Midbrain (tissue), 1 donor: ENCODE results near the gene VPREB3.

Experiments used
- DNase-seq: peaks from one replicate; lab custom pipeline; 2025; lab: John Stamatoyannopoulos, UW

Gene VPREB3, protein sequence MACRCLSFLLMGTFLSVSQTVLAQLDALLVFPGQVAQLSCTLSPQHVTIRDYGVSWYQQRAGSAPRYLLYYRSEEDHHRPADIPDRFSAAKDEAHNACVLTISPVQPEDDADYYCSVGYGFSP

DNA sequence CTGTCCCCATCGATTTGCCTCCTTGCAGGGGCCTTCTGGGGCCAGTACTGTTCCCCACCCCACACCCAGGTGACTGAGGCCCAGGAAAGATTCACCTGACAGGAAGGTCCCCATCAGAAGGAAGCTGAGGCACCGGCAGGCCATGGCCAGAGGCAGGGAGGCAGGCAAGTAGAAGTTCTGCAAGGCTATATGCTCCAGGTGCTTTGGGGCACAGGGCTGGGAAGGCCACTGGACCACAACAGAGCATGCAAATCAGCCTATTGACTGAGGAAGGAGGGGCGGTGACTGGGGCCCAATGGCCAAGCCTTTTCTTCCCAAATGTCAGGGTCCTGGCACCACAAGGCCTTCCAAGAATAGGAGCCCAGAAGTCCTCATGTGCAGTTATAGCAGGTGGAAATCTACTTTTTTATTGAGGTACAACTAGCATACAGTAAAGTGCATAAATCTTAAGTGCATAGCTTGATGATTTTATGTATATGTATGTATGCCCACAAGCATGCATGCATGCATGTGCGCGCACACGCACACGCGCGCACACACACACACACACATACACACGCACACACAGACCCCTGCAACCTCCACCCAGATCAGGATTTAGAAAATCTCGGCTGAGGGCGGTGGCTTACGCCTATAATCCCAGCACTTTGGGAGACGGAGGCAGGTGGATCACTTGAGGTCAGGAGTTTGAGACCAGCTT, at the start of gene VPREB3:
TSS of gene VPREB3 (minus strand) at position 206 of the 700 bp plus-strand sequence. CDS start at position 144, 62 bp downstream.
- DNase-seq, result no peak

DNA sequence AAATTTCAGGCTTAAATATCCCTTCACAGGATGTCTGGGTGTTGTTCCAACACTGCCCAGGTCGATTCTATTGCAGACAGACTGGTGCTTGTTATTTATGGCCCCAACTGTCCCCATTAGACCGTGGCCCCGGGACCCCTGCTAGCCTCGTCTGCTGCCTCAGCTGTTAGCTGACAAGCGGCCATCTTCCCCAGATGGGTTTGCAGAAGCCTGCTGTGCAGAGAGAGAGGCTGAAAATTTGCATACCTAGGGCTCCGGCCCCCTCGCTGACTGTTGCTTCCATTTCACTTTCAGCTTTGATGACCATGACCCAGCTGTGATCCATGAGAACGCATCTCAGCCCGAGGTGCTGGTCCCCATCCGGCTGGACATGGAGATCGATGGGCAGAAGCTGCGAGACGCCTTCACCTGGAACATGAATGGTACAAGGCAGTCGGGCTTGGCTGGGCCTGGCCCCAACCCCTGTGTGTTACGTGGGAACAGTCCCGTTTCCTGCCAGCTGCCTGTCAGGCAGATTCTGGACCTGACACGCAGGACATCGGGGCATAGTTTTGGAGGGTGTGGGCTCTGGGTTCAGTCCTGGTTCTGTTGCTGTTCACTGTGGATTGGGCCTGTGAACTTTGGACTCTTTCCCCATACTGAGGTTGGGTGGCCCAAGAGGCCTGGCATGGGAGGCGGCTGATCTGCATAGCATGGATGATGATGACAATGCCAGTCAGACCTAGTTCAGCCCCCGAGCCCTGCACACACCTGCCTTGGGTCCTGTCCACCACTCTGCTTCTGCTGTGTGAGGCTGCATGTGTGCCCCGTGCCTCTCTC, 49.0 kb upstream of the VPREB3 start:
- DNase-seq, result no peak

DNA sequence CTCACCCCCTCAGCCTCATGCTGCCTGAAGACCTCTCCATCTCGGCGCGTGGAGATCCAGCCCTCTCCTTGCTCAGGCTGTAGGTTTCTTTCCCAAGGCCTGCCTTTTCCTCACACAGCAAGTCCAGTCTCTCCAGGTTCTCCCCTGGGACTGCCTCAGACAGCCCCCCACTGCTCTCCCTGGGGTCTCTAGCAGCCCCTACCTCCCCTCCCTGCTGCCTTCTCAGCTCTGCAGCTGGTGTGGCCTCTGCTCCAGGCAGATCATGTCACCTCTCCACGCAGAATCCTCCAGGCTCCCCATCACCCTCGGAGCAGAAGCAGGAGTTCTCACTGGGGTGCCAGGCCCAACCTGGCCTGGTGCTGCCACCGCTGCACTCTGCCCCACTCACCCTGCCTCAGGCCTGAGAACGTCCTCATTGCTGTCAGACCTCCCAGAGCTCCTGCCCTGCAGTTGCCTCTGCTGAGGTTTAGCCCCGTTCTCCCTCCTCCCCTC, 47.7 kb upstream of the VPREB3 start:
- DNase-seq, result no peak

DNA sequence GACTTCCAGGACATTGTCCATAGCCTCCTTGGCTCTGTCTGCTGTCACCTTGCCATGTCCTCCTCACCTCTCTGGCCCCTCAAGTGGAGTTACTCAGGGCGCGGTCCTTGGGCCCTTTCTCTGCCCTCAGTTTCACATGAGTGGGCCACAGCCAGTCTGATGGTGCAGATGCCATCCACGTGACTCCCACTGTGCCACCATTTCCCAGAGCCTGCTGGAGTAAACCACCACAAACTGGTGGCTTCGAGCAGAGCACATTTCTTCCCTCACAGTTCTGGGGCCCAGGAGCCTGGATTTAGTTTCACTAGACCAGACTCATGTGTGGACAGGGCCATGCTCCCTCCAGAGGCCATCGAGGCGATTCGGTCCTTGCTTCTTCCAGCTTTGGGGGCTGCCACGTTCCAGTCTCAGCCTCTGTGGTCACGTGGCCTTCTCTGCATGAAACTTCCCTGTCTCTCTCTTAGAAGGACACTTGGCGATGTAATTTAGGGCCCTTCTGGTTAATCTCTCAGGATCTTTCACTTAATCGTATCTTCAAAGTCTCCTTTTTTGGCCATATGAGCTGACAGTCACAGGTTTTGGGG, 47.1 kb upstream of the VPREB3 start:
- DNase-seq, result no peak

DNA sequence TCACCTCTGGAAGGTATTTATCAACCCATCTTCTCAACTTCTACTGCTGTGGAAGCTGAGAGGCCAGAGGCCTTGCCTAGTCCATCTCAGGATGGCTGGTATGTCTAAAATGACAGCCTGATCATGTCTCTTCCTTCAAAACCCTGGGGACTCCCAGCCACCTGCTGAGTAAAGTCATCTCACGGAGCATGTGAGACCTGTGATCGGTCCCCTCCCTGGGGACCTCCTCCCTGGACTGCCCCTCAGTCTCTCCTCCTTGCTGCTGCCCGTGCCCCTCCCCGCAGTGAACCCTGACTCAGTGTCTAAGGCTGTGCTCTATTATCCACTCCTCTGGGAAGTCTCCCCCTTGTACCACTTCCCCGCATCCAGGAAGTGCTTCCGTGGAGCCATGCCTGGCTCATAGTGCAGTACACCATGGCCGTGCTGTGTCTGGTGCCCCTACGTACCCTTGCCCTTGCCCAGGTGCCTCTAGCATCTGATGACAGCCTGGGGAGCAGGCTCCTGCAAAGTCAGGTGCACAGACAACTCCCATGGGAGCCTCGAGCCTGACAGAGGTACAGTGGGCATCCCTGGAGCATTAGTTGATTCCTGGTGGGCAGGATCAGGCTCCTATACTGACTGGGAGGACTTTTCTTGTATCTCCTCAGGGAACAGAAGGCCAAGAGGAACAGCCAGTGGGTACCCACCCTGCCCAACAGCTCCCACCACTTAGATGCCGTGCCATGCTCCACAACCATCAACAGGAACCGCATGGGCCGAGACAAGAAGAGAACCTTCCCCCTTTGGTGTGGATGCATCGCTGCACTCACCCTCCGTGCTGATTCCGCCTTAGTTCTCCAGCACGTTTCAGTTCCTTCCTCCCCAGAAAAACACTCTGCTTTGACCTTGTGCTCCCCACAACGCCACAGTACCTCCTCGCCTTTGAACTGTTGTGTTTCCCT, 46.3 kb upstream of the VPREB3 start:
- DNase-seq, result no peak

DNA sequence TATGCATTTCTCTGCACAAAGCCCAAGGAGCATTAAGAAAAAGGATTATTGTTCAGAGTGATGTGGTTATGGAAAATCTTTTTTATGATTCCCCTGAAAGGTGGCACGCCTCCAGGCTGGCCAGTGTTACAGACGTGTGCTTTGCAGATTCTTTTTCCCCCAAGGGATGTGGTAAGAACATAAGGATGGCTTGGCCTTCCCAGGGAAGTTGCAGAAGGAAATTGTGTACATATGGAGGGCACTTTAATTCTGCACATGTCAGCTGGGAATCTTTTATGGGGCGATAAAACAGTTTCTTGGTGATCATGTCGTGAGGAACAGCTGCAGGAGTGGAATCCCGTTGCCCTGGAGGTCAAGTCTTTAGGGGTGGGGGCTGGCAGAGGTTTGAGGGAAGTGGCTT, 42.2 kb upstream of the VPREB3 start:
- DNase-seq, result no peak

DNA sequence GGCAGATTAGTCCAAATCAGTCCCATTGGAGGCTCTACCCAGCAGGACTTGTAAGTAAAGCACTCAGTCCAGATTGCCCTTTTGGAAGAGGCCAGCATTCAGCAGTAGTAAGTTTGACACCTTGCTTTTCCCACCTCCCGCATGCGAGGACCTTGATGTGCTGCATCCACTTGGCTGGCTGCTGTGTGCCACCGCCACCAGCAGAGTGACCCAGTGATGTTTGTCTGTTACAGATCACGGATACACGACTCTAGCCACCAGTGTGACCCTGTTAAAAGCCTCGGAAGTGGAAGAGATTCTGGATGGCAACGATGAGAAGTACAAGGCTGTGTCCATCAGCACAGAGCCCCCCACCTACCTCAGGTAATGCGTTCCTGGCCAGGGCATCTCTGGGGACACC, 39.1 kb upstream of the VPREB3 start:
- DNase-seq, result no peak

DNA sequence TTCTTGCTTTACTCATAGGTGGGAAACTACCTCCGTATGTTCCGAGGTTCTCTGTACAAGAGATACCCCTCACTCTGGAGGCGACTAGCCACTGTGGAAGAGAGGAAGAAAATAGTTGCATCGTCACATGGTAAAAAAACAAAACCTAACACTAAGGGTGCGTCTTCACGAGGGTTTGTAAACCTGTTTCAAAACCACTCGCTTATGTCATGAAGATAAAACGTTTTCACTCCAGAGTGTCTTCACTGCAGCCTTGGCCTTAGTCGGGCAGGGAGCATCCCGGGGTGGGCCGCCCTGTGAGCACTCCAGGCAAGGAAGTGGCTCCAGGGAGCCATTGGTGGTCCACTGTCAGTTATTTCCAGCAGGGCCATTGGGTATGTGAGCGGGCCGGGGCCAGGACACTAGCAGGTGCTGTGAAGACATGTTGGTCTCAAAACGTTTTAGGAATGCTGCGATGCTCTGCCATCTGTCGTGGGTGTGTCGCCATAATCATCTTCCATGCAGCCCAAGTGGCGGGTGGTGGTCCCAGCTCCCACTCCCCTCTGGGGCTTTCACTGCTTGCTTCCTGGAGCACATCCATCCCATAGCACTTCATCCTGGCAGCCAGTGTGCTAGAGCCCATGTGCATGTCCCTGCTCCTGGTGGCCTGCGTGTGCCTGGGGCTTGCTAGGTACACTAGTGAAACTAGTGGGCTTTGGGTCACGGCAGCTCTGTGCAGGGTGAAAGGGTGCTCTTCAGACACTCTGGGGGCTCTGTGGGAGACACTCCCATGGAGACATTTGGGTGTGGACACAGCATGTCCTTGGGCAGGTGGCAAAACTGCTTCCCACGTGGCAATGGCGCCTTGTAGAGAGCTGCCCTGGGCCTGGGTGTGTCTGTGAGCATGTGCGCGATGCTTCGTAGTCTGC, 37.8 kb upstream of the VPREB3 start:
- DNase-seq, result no peak

DNA sequence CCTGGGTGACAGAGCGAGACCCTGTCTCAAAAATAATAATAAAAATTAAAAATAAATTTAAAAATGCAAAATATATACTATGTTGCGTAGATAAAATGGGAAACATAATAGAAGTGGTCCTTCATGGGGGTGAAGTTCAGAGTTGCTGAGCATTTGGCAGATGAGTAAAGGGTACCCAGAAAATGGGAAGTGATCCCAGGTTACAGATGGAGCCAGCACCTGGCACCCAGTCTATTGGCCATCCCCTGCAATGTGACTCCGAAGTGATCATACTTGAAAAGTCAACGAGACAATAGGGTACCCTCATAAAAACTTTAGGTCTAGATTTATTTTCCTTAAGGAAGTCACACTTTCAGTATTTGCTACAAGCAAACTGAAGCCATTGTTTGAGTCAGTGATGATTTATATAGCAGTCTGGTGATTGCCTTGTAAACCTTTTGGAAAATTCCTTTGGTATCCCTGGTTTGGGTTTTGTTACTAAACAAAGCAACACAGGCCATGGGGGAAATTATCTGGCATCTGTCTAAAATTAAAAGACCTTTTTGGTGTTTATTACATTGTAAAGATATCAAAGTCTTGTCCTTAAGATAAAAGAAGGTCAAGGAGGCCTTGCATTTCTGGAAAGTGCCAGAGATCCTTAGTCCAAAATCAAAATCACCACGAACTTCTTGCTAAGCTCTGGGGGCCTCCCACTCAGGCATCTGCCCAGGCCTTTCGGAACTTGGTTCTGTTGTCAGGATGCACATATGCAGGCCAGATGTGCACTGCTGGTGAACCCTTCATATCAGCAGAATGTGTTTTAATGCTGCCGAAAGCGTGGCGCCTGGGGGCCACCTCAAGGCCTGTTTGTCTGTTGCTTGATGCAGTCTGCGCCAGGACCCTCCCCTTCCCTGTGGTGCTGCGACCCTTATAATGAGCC, 36.9 kb upstream of the VPREB3 start:
- no peak for DNase-seq

DNA sequence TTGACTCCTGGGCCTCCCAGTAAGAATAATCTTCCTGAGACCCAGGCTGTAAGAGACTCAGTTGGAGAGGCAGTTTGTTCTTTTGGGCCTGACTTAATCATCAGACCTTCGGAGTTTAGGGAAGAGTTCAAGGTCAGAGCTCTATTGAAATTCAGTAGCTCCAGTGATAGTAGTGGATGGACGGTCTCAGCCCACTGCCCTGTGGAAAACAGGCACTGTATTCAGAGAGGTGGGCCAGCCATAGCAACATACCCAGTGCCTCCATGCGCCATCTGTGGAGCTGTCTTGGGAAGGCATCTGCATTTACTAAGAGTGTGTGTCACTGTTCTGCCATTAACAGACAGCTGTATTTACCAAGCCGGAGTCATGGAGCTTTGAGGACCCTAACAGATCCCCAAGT, 35.4 kb upstream of the VPREB3 start:
- DNase-seq, result peak; percentile 9

DNA sequence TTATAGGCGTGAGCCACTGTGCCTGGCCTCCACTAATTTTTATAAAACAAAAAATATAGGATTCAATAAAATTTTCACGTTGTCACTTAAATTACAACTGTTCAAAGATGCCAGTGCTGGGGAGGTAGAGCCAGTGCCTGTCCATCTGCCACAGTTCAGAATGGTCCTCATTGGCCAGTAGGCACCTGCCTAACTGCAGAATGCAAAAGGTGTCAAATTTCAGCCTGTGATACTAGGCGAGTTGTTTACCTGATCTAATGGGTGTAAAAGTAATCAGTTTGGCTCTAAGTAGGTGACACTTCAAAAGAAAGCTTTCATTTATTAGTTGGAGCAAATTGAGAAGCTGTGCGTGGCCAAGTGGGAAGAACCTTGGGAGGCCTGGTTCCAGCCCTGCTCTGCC, 34.9 kb upstream of the VPREB3 start:
- DNase-seq, result no peak

DNA sequence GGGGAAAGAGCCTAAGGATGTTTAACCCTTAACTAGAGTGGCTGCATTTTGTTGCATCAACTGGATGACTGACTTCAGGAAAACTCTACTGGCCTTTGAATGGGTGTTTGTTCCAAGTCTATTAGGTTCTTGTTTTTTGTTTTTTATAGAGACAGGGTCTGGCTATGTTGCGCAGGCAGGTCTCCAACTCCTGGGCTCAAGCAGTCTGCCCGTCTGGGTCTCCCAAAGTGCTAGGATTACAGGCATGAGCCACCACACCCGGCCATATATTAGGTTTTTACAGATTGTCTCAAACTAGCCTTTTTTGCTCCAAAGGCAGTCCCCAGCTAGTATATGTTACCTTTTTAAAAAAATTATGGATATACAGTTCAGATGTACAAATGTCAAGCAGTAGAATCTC, 33.7 kb upstream of the VPREB3 start:
- no peak for DNase-seq

DNA sequence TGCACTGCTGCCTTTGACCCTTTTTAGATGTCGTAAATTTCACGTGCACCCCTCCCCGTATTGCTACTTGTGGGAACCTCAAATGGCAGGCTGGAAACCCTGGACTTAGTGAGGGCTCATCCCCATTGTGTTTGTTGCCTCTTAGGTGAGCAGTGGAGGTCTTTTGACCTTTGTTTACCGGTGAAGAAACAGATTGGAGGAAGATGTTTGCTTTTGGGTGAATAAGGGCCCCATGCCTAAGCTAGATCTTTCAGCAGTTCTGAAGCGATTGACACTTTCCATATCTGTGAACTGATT, 33.3 kb upstream of the VPREB3 start:
- no peak for DNase-seq

DNA sequence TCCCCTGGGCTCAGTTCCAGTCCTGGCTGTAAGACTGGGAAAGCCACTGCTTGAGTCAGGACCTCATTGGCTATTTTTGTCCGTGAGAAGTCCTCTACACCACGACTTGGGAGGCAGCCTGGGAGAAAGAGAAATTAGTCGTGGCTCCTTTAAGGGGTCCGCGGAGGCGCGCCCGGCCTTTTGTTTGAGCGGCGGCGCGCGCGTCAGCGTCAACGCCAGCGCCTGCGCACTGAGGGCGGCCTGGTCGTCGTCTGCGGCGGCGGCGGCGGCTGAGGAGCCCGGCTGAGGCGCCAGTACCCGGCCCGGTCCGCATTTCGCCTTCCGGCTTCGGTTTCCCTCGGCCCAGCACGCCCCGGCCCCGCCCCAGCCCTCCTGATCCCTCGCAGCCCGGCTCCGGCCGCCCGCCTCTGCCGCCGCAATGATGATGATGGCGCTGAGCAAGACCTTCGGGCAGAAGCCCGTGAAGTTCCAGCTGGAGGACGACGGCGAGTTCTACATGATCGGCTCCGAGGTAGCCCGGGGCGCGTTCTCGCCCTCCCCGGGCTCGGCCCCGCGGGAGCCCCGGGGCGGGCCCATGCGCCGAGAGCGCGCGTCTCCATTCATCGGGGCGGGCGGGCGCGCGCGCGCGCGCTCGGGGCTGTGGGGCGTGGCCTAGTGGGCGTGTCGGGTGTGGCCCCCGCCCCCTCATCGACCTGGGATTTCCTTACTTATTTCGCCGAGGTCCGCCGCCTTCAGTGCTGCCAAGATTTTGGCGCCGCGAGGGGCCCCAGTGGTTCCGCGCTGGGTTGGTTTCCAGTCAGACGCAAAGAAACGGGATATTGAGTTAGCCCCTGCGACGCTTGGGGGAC, 32.8 kb upstream of the VPREB3 start, which contains the start of gene SMARCB1:
TSS of gene SMARCB1 (plus strand) at position 215 of the 848 bp plus-strand sequence. CDS start at position 419, 204 bp downstream.
- DNase-seq, result peak; percentile 88

DNA sequence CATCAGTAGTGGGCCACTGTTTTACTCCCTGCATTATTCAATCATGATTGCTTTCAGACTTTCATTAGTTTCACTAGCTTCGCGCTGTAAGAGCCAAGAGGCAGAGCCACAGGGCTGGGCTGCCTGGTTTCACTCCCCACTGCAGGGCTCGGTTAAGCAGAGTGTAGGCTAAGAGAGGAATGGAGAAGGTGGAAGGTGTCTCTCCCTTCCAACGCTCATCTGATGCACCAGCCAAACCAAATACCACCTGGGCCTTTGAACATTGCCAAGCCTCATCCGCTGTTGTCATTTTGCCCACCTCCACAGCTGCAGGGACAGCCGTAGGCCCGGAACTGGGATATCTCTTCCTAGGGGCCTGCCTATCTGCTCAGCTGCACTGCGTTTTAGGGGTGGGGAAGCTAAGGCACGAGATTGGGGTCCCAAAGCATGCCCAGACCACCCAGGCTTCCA, 32.1 kb upstream of the VPREB3 start:
- no peak for DNase-seq

DNA sequence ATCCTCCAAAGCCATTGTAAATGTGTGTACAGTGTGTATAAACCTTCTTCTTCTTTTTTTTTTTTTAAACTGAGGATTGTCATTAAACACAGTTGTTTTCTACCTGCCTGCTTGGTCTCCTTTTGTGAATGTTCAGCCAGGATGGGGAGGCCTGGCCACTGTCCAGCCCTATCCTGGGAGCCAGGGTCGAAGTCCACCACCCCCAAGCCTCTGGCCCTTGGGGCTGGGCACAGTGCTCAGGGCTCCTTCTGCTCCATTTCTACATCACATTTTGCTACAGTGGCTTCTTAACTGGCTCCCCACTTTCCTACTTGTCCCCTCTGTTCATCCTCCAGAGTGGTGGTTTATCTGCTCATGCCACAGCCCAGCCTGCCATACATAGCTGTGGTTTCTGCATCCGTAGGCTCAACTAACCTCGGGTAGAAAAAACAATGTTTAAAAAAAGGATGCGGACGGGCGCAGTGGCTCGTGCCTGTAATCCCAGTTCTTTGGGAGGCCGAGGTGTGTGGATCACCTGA, 30.0 kb upstream of the VPREB3 start:
- no peak for DNase-seq

DNA sequence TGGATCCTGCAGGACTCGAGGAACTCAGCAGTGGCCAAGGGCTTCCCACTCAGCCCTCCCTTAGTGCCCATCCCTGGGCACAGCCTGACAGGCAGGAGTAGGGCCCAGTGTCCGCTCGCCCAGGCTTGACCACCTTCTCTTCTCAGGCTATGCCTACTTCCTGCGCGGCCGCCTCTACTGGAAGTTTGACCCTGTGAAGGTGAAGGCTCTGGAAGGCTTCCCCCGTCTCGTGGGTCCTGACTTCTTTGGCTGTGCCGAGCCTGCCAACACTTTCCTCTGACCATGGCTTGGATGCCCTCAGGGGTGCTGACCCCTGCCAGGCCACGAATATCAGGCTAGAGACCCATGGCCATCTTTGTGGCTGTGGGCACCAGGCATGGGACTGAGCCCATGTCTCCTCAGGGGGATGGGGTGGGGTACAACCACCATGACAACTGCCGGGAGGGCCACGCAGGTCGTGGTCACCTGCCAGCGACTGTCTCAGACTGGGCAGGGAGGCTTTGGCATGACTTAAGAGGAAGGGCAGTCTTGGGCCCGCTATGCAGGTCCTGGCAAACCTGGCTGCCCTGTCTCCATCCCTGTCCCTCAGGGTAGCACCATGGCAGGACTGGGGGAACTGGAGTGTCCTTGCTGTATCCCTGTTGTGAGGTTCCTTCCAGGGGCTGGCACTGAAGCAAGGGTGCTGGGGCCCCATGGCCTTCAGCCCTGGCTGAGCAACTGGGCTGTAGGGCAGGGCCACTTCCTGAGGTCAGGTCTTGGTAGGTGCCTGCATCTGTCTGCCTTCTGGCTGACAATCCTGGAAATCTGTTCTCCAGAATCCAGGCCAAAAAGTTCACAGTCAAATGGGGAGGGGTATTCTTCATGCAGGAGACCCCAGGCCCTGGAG, 29.3 kb upstream of the VPREB3 start:
- DNase-seq, result no peak
